H9 (cell line): ENCODE measurements around the gene TMEM171. TPM values are rescaled to one million over a fixed set of nuclear protein-coding genes. Genes with fewer than 3 reads are reported as not detected.

Source experiments
- DNase-seq: peaks from one replicate; pipeline ENCODE4 v3.0.0-alpha.2; 2017
- H2AFZ ChIP-seq: one replicate; pipeline ENCODE4 v1.6.1; 2013; ENCODE audit warnings: mild to moderate bottlenecking, low read length, control low read depth, moderate library complexity
- H2AK5ac ChIP-seq: 2 replicates; pipeline ENCODE4 v1.6.1; 2013; ENCODE audit warnings: low read length, control low read depth, mixed read lengths; ENCODE audit not compliant: insufficient read length
- H2BK120ac ChIP-seq: one replicate; pipeline ENCODE4 v1.6.1; 2013; ENCODE audit warnings: low read depth, mild to moderate bottlenecking, low read length, control low read depth, inconsistent platforms; ENCODE audit not compliant: poor library complexity, severe bottlenecking
- H2BK12ac ChIP-seq: 2 replicates; pipeline ENCODE4 v1.6.1; 2013; ENCODE audit warnings: low read length, control low read depth, mixed read lengths, low read depth; ENCODE audit not compliant: insufficient read length
- H2BK15ac ChIP-seq: 2 replicates; pipeline ENCODE4 v1.6.1; 2013; ENCODE audit warnings: low read depth, low read length, control low read depth
- H2BK20ac ChIP-seq: one replicate; pipeline ENCODE4 v1.6.1; 2013; ENCODE audit warnings: low read depth, mild to moderate bottlenecking, low read length, control low read depth, inconsistent platforms; ENCODE audit not compliant: poor library complexity, severe bottlenecking
- H2BK5ac ChIP-seq: 2 replicates; pipeline ENCODE4 v1.6.1; 2013; ENCODE audit warnings: low read length, control low read depth, mixed read lengths; ENCODE audit not compliant: insufficient read length
- H3K14ac ChIP-seq: 2 replicates; pipeline ENCODE4 v1.6.1; 2013; ENCODE audit warnings: low read length, control low read depth; ENCODE audit not compliant: insufficient read depth
- H3K18ac ChIP-seq: 2 replicates; pipeline ENCODE4 v1.6.1; 2013; ENCODE audit warnings: low read depth, mild to moderate bottlenecking, mixed read lengths, low read length, control low read depth; ENCODE audit not compliant: insufficient read length
- H3K23ac ChIP-seq: 2 replicates; pipeline ENCODE4 v1.6.1; 2013; ENCODE audit warnings: low read length, control low read depth, mixed read lengths, low read depth; ENCODE audit not compliant: insufficient read length
- H3K23me2 ChIP-seq: 2 replicates; pipeline ENCODE4 v1.6.1; 2013; ENCODE audit warnings: low read depth, mild to moderate bottlenecking, mixed read lengths, low read length, control low read depth; ENCODE audit not compliant: insufficient read length, poor library complexity, severe bottlenecking
- H3K27ac ChIP-seq: 2 replicates; pipeline ENCODE4 v1.5.1; 2013; ENCODE audit warnings: low read length, control low read depth, mixed read lengths, low read depth; ENCODE audit not compliant: insufficient read length
- H3K27me3 ChIP-seq: 2 replicates; pipeline ENCODE4 v1.6.1; 2013; ENCODE audit warnings: low read length, control low read depth, inconsistent platforms; ENCODE audit not compliant: insufficient read depth
- H3K4ac ChIP-seq: 2 replicates; pipeline ENCODE4 v1.6.1; 2013; ENCODE audit warnings: low read depth, mild to moderate bottlenecking, control low read depth, inconsistent platforms, low read length, moderate library complexity
- H3K4me1 ChIP-seq: 2 replicates; pipeline ENCODE4 v1.6.1; 2013; ENCODE audit warnings: low read length, control low read depth, inconsistent platforms; ENCODE audit not compliant: insufficient read depth
- H3K4me2 ChIP-seq: 2 replicates; pipeline ENCODE4 v1.6.1; 2013; ENCODE audit warnings: low read length, control low read depth, mixed read lengths; ENCODE audit not compliant: insufficient read length, insufficient read depth
- H3K56ac ChIP-seq: 2 replicates; pipeline ENCODE4 v1.6.1; 2013; ENCODE audit warnings: low read depth, mild to moderate bottlenecking, mixed read lengths, low read length, control low read depth; ENCODE audit not compliant: insufficient read length
- H3K79me1 ChIP-seq: 2 replicates; pipeline ENCODE4 v1.6.1; 2013; ENCODE audit warnings: low read depth, mild to moderate bottlenecking, moderate library complexity, low read length, control low read depth, inconsistent platforms; ENCODE audit not compliant: insufficient read depth, poor library complexity, severe bottlenecking
- H3K79me2 ChIP-seq: 2 replicates; pipeline ENCODE4 v1.6.1; 2013; ENCODE audit warnings: low read length, control low read depth, inconsistent platforms; ENCODE audit not compliant: insufficient read depth
- H3K9ac ChIP-seq: 2 replicates; pipeline ENCODE4 v1.6.1; 2013; ENCODE audit warnings: low read length, control low read depth, mixed read lengths; ENCODE audit not compliant: insufficient read length; ENCODE audit errors: extremely low read depth
- H3K9me3 ChIP-seq: one replicate; pipeline ENCODE4 v1.6.1; 2013; ENCODE audit warnings: low read depth, low read length, inconsistent platforms; ENCODE audit not compliant: control insufficient read depth
- H3T11ph ChIP-seq: one replicate; pipeline ENCODE4 v1.6.1; 2013; ENCODE audit warnings: mild to moderate bottlenecking, low read length, control low read depth, inconsistent platforms
- H4K20me1 ChIP-seq: one replicate; pipeline ENCODE4 v1.6.1; 2013; ENCODE audit not compliant: control insufficient read depth, insufficient read length, insufficient read depth
- H4K5ac ChIP-seq: 2 replicates; pipeline ENCODE4 v1.6.1; 2013; ENCODE audit warnings: low read depth, mild to moderate bottlenecking, mixed read lengths, low read length, control low read depth; ENCODE audit not compliant: insufficient read length
- H4K8ac ChIP-seq: replicated peaks from 2 replicates; pipeline ENCODE4 v1.6.1; 2013; ENCODE audit warnings: low read length, control low read depth, mixed read lengths, low read depth; ENCODE audit not compliant: insufficient read length
- H4K91ac ChIP-seq: 2 replicates; pipeline ENCODE4 v1.6.1; 2013; ENCODE audit warnings: low read depth, mild to moderate bottlenecking, moderate library complexity, mixed read lengths, low read length, control low read depth; ENCODE audit not compliant: insufficient read length
- H3K27ac Mint-ChIP-seq, 3 experiments: 2 replicates in 2 of 3; 3 replicates in 1 of 3; pipeline ENCODE4 v1.8.0; 2020 to 2021; ENCODE audit warnings: mixed read lengths in 3 of 3, mild to moderate bottlenecking in 1 of 3, moderate library complexity in 1 of 3
- H3K27me3 Mint-ChIP-seq: 2 replicates; pipeline ENCODE4 v1.8.0; 2021; ENCODE audit warnings: low read depth, mild to moderate bottlenecking, moderate library complexity, mixed read lengths
- H3K36me3 Mint-ChIP-seq, 3 experiments: 2 replicates in 2 of 3; 3 replicates in 1 of 3; pipeline ENCODE4 v1.8.0; 2020 to 2021; ENCODE audit warnings: low read depth in 3 of 3, mixed read lengths in 3 of 3; ENCODE audit not compliant: insufficient read depth in 1 of 3
- H3K4me1 Mint-ChIP-seq, 2 experiments: 2 replicates each; pipeline ENCODE4 v1.8.0; 2020; ENCODE audit warnings: mixed read lengths in 2 of 2
- H3K4me3 Mint-ChIP-seq, 2 experiments: 2 replicates in 1 of 2; 3 replicates in 1 of 2; pipeline ENCODE4 v1.8.0; 2020 to 2021; ENCODE audit warnings: mild to moderate bottlenecking in 2 of 2, mixed read lengths in 2 of 2, moderate library complexity in 1 of 2
- H3K9me3 Mint-ChIP-seq, 2 experiments: 2 replicates in 1 of 2; 3 replicates in 1 of 2; pipeline ENCODE4 v1.8.0; 2020; ENCODE audit warnings: mild to moderate bottlenecking in 2 of 2, mixed read lengths in 2 of 2, moderate library complexity in 1 of 2
- CTCF ChIP-seq: fragments of 200-600 bp; sonication (generic); conservative IDR thresholded peaks from 3 replicates; pipeline ENCODE4 v1.8.0; 2021; ENCODE audit warnings: antibody characterized with exemption, mild to moderate bottlenecking
- WGBS: extraction: QIAGEN DNeasy Blood & Tissue Kit; methylation state at CpG from one replicate; pipeline ENCODE4 v1.1.7; 2013; ENCODE audit warnings: missing lambda C conversion rate, low lambda C conversion rate, mixed read lengths; ENCODE audit not compliant: insufficient read length; ENCODE audit errors: extremely low coverage; 5-methylcytosine and 5-hydroxymethylcytosine counted together
- total RNA-seq: library from RNA; stranded (reverse); gene quantifications from 2 replicates; pipeline ENCODE4 v1.2.1, GENCODE V29; 2021

Gene TMEM171
- total RNA-seq, 1 experiment from 2014 or later, result 0.42 TPM

GRCh38 chr5:73174100-73174815 is 53.9 kb downstream of the TMEM171 start:
- Histone ChIP-seq H2BK5ac (no peak overlapping the region), H3K4me1 (0 out of 2 replicates have a peak, but pooled peaks cover 3% of the 10 kb centered on the region), H2BK20ac (no peak overlapping the region), H4K8ac (no peak overlapping the region), H3K56ac (no peak overlapping the region), H3K79me1 (no peaks in the 10 kb centered on the region), H3K9me3 (no peaks in the 10 kb centered on the region), H3K4ac (no peak overlapping the region), H3K23ac (no peak overlapping the region), H3K23me2 (no peaks in the 10 kb centered on the region), H3K9ac (no peak overlapping the region), H4K5ac (no peak overlapping the region), H2BK12ac (no peak overlapping the region), H3T11ph (no peak overlapping the region), H3K4me2 (no peak overlapping the region), H2BK15ac (no peak overlapping the region), H2AFZ (no peak overlapping the region), H3K18ac (no peak overlapping the region), H3K14ac (no peak overlapping the region), H3K27me3 (no peaks in the 10 kb centered on the region), H2AK5ac (no peak overlapping the region), H3K27ac (no peak overlapping the region), H3K79me2 (no peaks in the 10 kb centered on the region), H2BK120ac (no peak overlapping the region), H4K20me1 (no peaks in the 10 kb centered on the region), H4K91ac (no peak overlapping the region)
- no peak for TF ChIP-seq CTCF
- Mint-ChIP-seq H3K27ac (no peak overlapping the region), H3K4me1 (peaks cover 6 to 18% of the 10 kb centered on the region in 2 experiments), H3K4me3 (no peak overlapping the region), H3K36me3 (no peaks in the 10 kb centered on the region), H3K27me3 (no peaks in the 10 kb centered on the region; the same call in 1 of the 2 replicates), H3K9me3 (no peaks in the 10 kb centered on the region; a peak in 1 of 5 replicates)
- WGBS, result no CpG with 5 or more reads among the region's 8 CpGs
- DNase-seq, result no peak
